GM18526 (cell line): ENCODE data around the gene ACKR2.

Experiments used
- POLR2A ChIP-seq: IDR thresholded peaks from 3 replicates; pipeline ENCODE4 v1.6.1; 2011; ENCODE audit not compliant: insufficient read length; ENCODE audit errors: extremely low read depth

Gene ACKR2

GRCh38 chr3:42905740-42906069 lies 96.5 kb downstream of the ACKR2 start:
- no peak for TF ChIP-seq POLR2A

GRCh38 chr3:42906070-42906847 lies 97.0 kb downstream of the ACKR2 start, which contains the start of gene ZNF662:
TSS of gene ZNF662 (plus strand) at chr3:42906142. CDS start at chr3:42908115, 1,973 bp downstream.
- TF ChIP-seq POLR2A, result no peak

- no peak for TF ChIP-seq POLR2A
These were observed 97.6 kb downstream of the ACKR2 start for GRCh38 chr3:42906848-42907183.

GRCh38 chr3:42908675-42909074 lies 99.4 kb downstream of the ACKR2 start:
- no peak for TF ChIP-seq POLR2A

- TF ChIP-seq POLR2A, result no peak
These were observed 102.3 kb downstream of the ACKR2 start for GRCh38 chr3:42911551-42911950.

- no peak for TF ChIP-seq POLR2A
These were observed 105.7 kb downstream of the ACKR2 start for GRCh38 chr3:42914771-42915515.
